Measurements from ENCODE around the gene CHST11. TPM values are rescaled to one million over a fixed set of nuclear protein-coding genes. Genes with fewer than 3 reads are reported as not detected.

CHST11 gene
- total and polyA plus RNA-seq, 2 of the 4 experiments (the other 2 are of a cell fraction): 1.4 to 2.7 TPM

DNA sequence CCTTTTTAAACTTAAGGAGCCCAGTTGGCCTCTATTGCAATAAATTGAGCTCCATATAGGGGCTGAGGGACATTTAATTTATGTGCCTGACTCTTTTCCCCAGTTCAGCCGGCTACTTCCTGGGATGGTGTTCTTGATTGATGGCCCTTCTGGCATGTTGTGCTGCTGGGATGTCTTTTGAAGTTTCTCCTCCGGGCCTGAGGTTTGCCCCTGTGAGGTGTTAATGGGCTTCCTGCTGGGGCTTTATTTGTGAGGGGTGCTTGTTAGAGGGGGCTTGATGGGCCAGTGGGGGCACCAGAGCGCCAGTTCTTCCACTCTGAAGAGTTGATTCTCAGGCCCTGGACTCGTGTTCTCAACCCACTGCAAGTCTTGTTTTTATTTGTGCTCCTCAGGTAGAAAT, 69.6 kb downstream of the CHST11 start:
- Histone ChIP-seq H3K4me1 (ENCODE audit: control insufficient read depth, insufficient read depth, low read length) (no peaks in the 10 kb centered on the region), H3K18ac (ENCODE audit: low read depth, low read length) (no peak overlapping the region), H2BK120ac (ENCODE audit: low read depth, low read length) (no peak overlapping the region), H3K9me3 (ENCODE audit: control insufficient read depth, insufficient read depth, low read length) (0 out of 2 replicates have a peak, but pooled peaks cover 5% of the 10 kb centered on the region), H2AK9ac (replicated peaks; ENCODE audit: low read depth, low read length, poor library complexity) (no peak overlapping the region), H4K91ac (ENCODE audit: insufficient read depth, low read depth, low read length) (no peak overlapping the region), H3K14ac (replicated peaks; ENCODE audit: low read depth, low read length) (no peak overlapping the region), H3K27ac (ENCODE audit: insufficient read depth, low read length) (no peak overlapping the region), H3K56ac (ENCODE audit: extremely low read depth, insufficient read depth, low read length) (no peak overlapping the region), H2AK5ac (ENCODE audit: low read depth, low read length) (no peak overlapping the region), H3K4ac (ENCODE audit: low read depth, low read length) (no peak overlapping the region), H4K5ac (ENCODE audit: low read depth, low read length) (no peak overlapping the region), H2BK15ac (ENCODE audit: low read depth, low read length) (no peak overlapping the region), H4K20me1 (ENCODE audit: insufficient read depth, low read length) (no peaks in the 10 kb centered on the region), H3K23ac (ENCODE audit: low read depth, low read length) (no peak overlapping the region), H3K27me3 (ENCODE audit: control insufficient read depth, insufficient read depth, low read length) (peaks cover 9% of the 10 kb centered on the region), H3K4me2 (ENCODE audit: low read depth, low read length) (no peak overlapping the region), H2BK20ac (ENCODE audit: low read depth, low read length) (no peak overlapping the region), H2BK5ac (ENCODE audit: low read depth, low read length, poor library complexity, severe bottlenecking) (no peak overlapping the region), H3K4me3 (ENCODE audit: insufficient read depth, low read depth, low read length) (no peak overlapping the region), H4K8ac (ENCODE audit: low read depth in 2 of 2, low read length in 2 of 2) (no peak overlapping the region), H3K9ac (ENCODE audit: low read depth, low read length) (no peak overlapping the region), H3K79me1 (ENCODE audit: low read depth in 1 of 2, low read length in 2 of 2) (no peaks in the 10 kb centered on the region), H2AFZ (replicated peaks; ENCODE audit: low read length, poor library complexity) (no peak overlapping the region), H3K36me3 (ENCODE audit: control insufficient read depth, insufficient read depth, low read length) (no peaks in the 10 kb centered on the region), H3K9me1 (ENCODE audit: insufficient read depth, low read length) (no peaks in the 10 kb centered on the region)
- DNase-seq (no peak), ATAC-seq (ENCODE audit: low read depth) (no peak)
- no peak for TF ChIP-seq RCOR1 (IDR thresholded peaks at IDR 0.05; ENCODE audit: insufficient replicate concordance, low read length)
- no peak for TF ChIP-seq POLR2A (IDR thresholded peaks at IDR 0.05; ENCODE audit: low read depth, low read length)
- no peak for TF ChIP-seq MAZ (IDR thresholded peaks at IDR 0.05; ENCODE audit: borderline replicate concordance, low read depth, low read length)
- 30% methylated on average over 2 of the region's 4 CpGs; no CpG with 5 or more reads in 1 of the 2 experiments for WGBS, 2 experiments (ENCODE audit: extremely low coverage in 2 of 2, insufficient read length in 1 of 2)
- no TSS peak for BruUV-seq (replicated peaks)
- ChIA-PET CTCF (interaction anchor here (1.1 kb wide), 1 partner anchor 9 kb away, joined by 3 read pairs; no protein-coding TSS in a partner anchor), POLR2A (ENCODE audit: unreplicated experiment) (no interaction called here)
- in situ Hi-C loops (cut with MboI; ENCODE audit: low sequenced_read_pairs) (no loop called here), intact Hi-C loops (cut with micrococcal nuclease) (no loop called here), dilution Hi-C loops (cut with HindIII; ENCODE audit: low sequenced_read_pairs, unreplicated experiment) (no loop called here)
